SH-SY5Y (cell line): ENCODE measurements around the gene WDR5.

Experiments used
- GATA2 ChIP-seq: IDR thresholded peaks from 2 replicates; pipeline ENCODE4 v1.6.1; 2011; ENCODE audit warnings: mild to moderate bottlenecking, low read depth, low read length
- GATA3 ChIP-seq: IDR thresholded peaks from 2 replicates; pipeline ENCODE4 v1.6.1; 2011; ENCODE audit warnings: low read depth, mild to moderate bottlenecking, low read length, moderate library complexity

- no peak for TF ChIP-seq GATA2
- no peak for TF ChIP-seq GATA3
These were observed 43.1 kb downstream of the WDR5 start for GRCh38 chr9:134178768-134179551.
